H9 (cell line): ENCODE measurements around the gene C1QTNF9. TPM values are rescaled to one million over a fixed set of nuclear protein-coding genes. Genes with fewer than 3 reads are reported as not detected.

Experiments used
- DNase-seq: peaks from one replicate; pipeline ENCODE4 v3.0.0-alpha.2; 2017
- H2AFZ ChIP-seq: one replicate; pipeline ENCODE4 v1.6.1; 2013; ENCODE audit warnings: mild to moderate bottlenecking, low read length, control low read depth, moderate library complexity
- H2AK5ac ChIP-seq: 2 replicates; pipeline ENCODE4 v1.6.1; 2013; ENCODE audit warnings: low read length, control low read depth, mixed read lengths; ENCODE audit not compliant: insufficient read length
- H2BK120ac ChIP-seq: one replicate; pipeline ENCODE4 v1.6.1; 2013; ENCODE audit warnings: low read depth, mild to moderate bottlenecking, low read length, control low read depth, inconsistent platforms; ENCODE audit not compliant: poor library complexity, severe bottlenecking
- H2BK12ac ChIP-seq: 2 replicates; pipeline ENCODE4 v1.6.1; 2013; ENCODE audit warnings: low read length, control low read depth, mixed read lengths, low read depth; ENCODE audit not compliant: insufficient read length
- H2BK15ac ChIP-seq: 2 replicates; pipeline ENCODE4 v1.6.1; 2013; ENCODE audit warnings: low read depth, low read length, control low read depth
- H2BK20ac ChIP-seq: one replicate; pipeline ENCODE4 v1.6.1; 2013; ENCODE audit warnings: low read depth, mild to moderate bottlenecking, low read length, control low read depth, inconsistent platforms; ENCODE audit not compliant: poor library complexity, severe bottlenecking
- H2BK5ac ChIP-seq: 2 replicates; pipeline ENCODE4 v1.6.1; 2013; ENCODE audit warnings: low read length, control low read depth, mixed read lengths; ENCODE audit not compliant: insufficient read length
- H3K14ac ChIP-seq: 2 replicates; pipeline ENCODE4 v1.6.1; 2013; ENCODE audit warnings: low read length, control low read depth; ENCODE audit not compliant: insufficient read depth
- H3K18ac ChIP-seq: 2 replicates; pipeline ENCODE4 v1.6.1; 2013; ENCODE audit warnings: low read depth, mild to moderate bottlenecking, mixed read lengths, low read length, control low read depth; ENCODE audit not compliant: insufficient read length
- H3K23ac ChIP-seq: 2 replicates; pipeline ENCODE4 v1.6.1; 2013; ENCODE audit warnings: low read length, control low read depth, mixed read lengths, low read depth; ENCODE audit not compliant: insufficient read length
- H3K23me2 ChIP-seq: 2 replicates; pipeline ENCODE4 v1.6.1; 2013; ENCODE audit warnings: low read depth, mild to moderate bottlenecking, mixed read lengths, low read length, control low read depth; ENCODE audit not compliant: insufficient read length, poor library complexity, severe bottlenecking
- H3K27ac ChIP-seq: 2 replicates; pipeline ENCODE4 v1.5.1; 2013; ENCODE audit warnings: low read length, control low read depth, mixed read lengths, low read depth; ENCODE audit not compliant: insufficient read length
- H3K27me3 ChIP-seq: 2 replicates; pipeline ENCODE4 v1.6.1; 2013; ENCODE audit warnings: low read length, control low read depth, inconsistent platforms; ENCODE audit not compliant: insufficient read depth
- H3K4ac ChIP-seq: 2 replicates; pipeline ENCODE4 v1.6.1; 2013; ENCODE audit warnings: low read depth, mild to moderate bottlenecking, control low read depth, inconsistent platforms, low read length, moderate library complexity
- H3K4me1 ChIP-seq: 2 replicates; pipeline ENCODE4 v1.6.1; 2013; ENCODE audit warnings: low read length, control low read depth, inconsistent platforms; ENCODE audit not compliant: insufficient read depth
- H3K4me2 ChIP-seq: 2 replicates; pipeline ENCODE4 v1.6.1; 2013; ENCODE audit warnings: low read length, control low read depth, mixed read lengths; ENCODE audit not compliant: insufficient read length, insufficient read depth
- H3K56ac ChIP-seq: 2 replicates; pipeline ENCODE4 v1.6.1; 2013; ENCODE audit warnings: low read depth, mild to moderate bottlenecking, mixed read lengths, low read length, control low read depth; ENCODE audit not compliant: insufficient read length
- H3K79me1 ChIP-seq: 2 replicates; pipeline ENCODE4 v1.6.1; 2013; ENCODE audit warnings: low read depth, mild to moderate bottlenecking, moderate library complexity, low read length, control low read depth, inconsistent platforms; ENCODE audit not compliant: insufficient read depth, poor library complexity, severe bottlenecking
- H3K79me2 ChIP-seq: 2 replicates; pipeline ENCODE4 v1.6.1; 2013; ENCODE audit warnings: low read length, control low read depth, inconsistent platforms; ENCODE audit not compliant: insufficient read depth
- H3K9ac ChIP-seq: 2 replicates; pipeline ENCODE4 v1.6.1; 2013; ENCODE audit warnings: low read length, control low read depth, mixed read lengths; ENCODE audit not compliant: insufficient read length; ENCODE audit errors: extremely low read depth
- H3K9me3 ChIP-seq: one replicate; pipeline ENCODE4 v1.6.1; 2013; ENCODE audit warnings: low read depth, low read length, inconsistent platforms; ENCODE audit not compliant: control insufficient read depth
- H3T11ph ChIP-seq: one replicate; pipeline ENCODE4 v1.6.1; 2013; ENCODE audit warnings: mild to moderate bottlenecking, low read length, control low read depth, inconsistent platforms
- H4K20me1 ChIP-seq: one replicate; pipeline ENCODE4 v1.6.1; 2013; ENCODE audit not compliant: control insufficient read depth, insufficient read length, insufficient read depth
- H4K5ac ChIP-seq: 2 replicates; pipeline ENCODE4 v1.6.1; 2013; ENCODE audit warnings: low read depth, mild to moderate bottlenecking, mixed read lengths, low read length, control low read depth; ENCODE audit not compliant: insufficient read length
- H4K8ac ChIP-seq: replicated peaks from 2 replicates; pipeline ENCODE4 v1.6.1; 2013; ENCODE audit warnings: low read length, control low read depth, mixed read lengths, low read depth; ENCODE audit not compliant: insufficient read length
- H4K91ac ChIP-seq: 2 replicates; pipeline ENCODE4 v1.6.1; 2013; ENCODE audit warnings: low read depth, mild to moderate bottlenecking, moderate library complexity, mixed read lengths, low read length, control low read depth; ENCODE audit not compliant: insufficient read length
- H3K27ac Mint-ChIP-seq, 3 experiments: 2 replicates in 2 of 3; 3 replicates in 1 of 3; pipeline ENCODE4 v1.8.0; 2020 to 2021; ENCODE audit warnings: mixed read lengths in 3 of 3, mild to moderate bottlenecking in 1 of 3, moderate library complexity in 1 of 3
- H3K27me3 Mint-ChIP-seq: 2 replicates; pipeline ENCODE4 v1.8.0; 2021; ENCODE audit warnings: low read depth, mild to moderate bottlenecking, moderate library complexity, mixed read lengths
- H3K36me3 Mint-ChIP-seq, 3 experiments: 2 replicates in 2 of 3; 3 replicates in 1 of 3; pipeline ENCODE4 v1.8.0; 2020 to 2021; ENCODE audit warnings: low read depth in 3 of 3, mixed read lengths in 3 of 3; ENCODE audit not compliant: insufficient read depth in 1 of 3
- H3K4me1 Mint-ChIP-seq, 2 experiments: 2 replicates each; pipeline ENCODE4 v1.8.0; 2020; ENCODE audit warnings: mixed read lengths in 2 of 2
- H3K4me3 Mint-ChIP-seq, 2 experiments: 2 replicates in 1 of 2; 3 replicates in 1 of 2; pipeline ENCODE4 v1.8.0; 2020 to 2021; ENCODE audit warnings: mild to moderate bottlenecking in 2 of 2, mixed read lengths in 2 of 2, moderate library complexity in 1 of 2
- H3K9me3 Mint-ChIP-seq, 2 experiments: 2 replicates in 1 of 2; 3 replicates in 1 of 2; pipeline ENCODE4 v1.8.0; 2020; ENCODE audit warnings: mild to moderate bottlenecking in 2 of 2, mixed read lengths in 2 of 2, moderate library complexity in 1 of 2
- WGBS: extraction: QIAGEN DNeasy Blood & Tissue Kit; methylation state at CpG from one replicate; pipeline ENCODE4 v1.1.7; 2013; ENCODE audit warnings: missing lambda C conversion rate, low lambda C conversion rate, mixed read lengths; ENCODE audit not compliant: insufficient read length; ENCODE audit errors: extremely low coverage; 5-methylcytosine and 5-hydroxymethylcytosine counted together
- total RNA-seq: library from RNA; stranded (reverse); gene quantifications from 2 replicates; pipeline ENCODE4 v1.2.1, GENCODE V29; 2021
- TF ChIP-seq, protein P1 (sequence below): fragments of 200-600 bp; sonication (generic); conservative IDR thresholded peaks from 3 replicates; pipeline ENCODE4 v1.8.0; 2021; ENCODE audit warnings: antibody characterized with exemption, mild to moderate bottlenecking

Gene C1QTNF9
- total RNA-seq, 1 experiment from 2014 or later, result not detected

DNA sequence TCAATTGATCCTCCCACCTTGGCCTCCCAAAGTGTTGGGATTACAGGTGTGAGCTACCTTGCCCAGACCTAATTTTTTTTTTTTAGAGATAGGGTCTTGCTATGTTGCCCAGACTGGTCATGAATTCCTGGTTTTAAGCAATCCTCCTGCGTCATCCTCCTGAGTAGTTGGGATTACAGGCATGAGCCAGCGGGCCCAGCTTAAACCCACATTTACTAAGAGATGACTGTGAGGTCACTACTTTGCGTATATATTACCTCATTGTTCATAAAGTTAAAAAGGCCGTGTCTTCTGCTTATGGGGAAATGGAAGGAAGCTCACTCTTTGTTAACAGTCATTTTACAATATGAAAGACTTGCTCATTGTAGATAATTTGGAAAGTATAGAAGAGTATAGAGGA, 39.6 kb upstream of the C1QTNF9 start:
- Mint-ChIP-seq H3K36me3 (no peaks in the 10 kb centered on the region), H3K9me3 (no peaks in the 10 kb centered on the region), H3K4me3 (no peak overlapping the region), H3K4me1 (peaks cover 6 to 17% of the 10 kb centered on the region in 2 experiments), H3K27ac (no peak overlapping the region), H3K27me3 (no peaks in the 10 kb centered on the region; the same call in 1 of the 2 replicates)
- Histone ChIP-seq H4K91ac (no peak overlapping the region), H2AFZ (no peak overlapping the region), H3K9ac (no peak overlapping the region), H4K8ac (no peak overlapping the region), H3K27ac (no peak overlapping the region), H3T11ph (no peak overlapping the region), H3K79me2 (no peaks in the 10 kb centered on the region), H3K14ac (no peak overlapping the region), H2BK20ac (no peak overlapping the region), H3K23ac (no peak overlapping the region), H3K18ac (no peak overlapping the region), H3K4me1 (no peaks in the 10 kb centered on the region), H2BK5ac (no peak overlapping the region), H2BK12ac (no peak overlapping the region), H4K20me1 (no peaks in the 10 kb centered on the region), H3K9me3 (no peaks in the 10 kb centered on the region), H4K5ac (no peak overlapping the region), H3K27me3 (no peaks in the 10 kb centered on the region), H3K79me1 (no peaks in the 10 kb centered on the region), H3K23me2 (no peaks in the 10 kb centered on the region), H2BK120ac (no peak overlapping the region), H2BK15ac (no peak overlapping the region), H3K56ac (no peak overlapping the region), H2AK5ac (no peak overlapping the region), H3K4me2 (no peak overlapping the region), H3K4ac (no peak overlapping the region)
- TF ChIP-seq, protein P1, sequence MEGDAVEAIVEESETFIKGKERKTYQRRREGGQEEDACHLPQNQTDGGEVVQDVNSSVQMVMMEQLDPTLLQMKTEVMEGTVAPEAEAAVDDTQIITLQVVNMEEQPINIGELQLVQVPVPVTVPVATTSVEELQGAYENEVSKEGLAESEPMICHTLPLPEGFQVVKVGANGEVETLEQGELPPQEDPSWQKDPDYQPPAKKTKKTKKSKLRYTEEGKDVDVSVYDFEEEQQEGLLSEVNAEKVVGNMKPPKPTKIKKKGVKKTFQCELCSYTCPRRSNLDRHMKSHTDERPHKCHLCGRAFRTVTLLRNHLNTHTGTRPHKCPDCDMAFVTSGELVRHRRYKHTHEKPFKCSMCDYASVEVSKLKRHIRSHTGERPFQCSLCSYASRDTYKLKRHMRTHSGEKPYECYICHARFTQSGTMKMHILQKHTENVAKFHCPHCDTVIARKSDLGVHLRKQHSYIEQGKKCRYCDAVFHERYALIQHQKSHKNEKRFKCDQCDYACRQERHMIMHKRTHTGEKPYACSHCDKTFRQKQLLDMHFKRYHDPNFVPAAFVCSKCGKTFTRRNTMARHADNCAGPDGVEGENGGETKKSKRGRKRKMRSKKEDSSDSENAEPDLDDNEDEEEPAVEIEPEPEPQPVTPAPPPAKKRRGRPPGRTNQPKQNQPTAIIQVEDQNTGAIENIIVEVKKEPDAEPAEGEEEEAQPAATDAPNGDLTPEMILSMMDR, result no peak
- WGBS, result no CpG with 5 or more reads among the region's 4 CpGs
- no peak for DNase-seq
